ENCODE data around the gene TRPV2. TPM values are rescaled to one million over a fixed set of nuclear protein-coding genes. Genes with fewer than 3 reads are reported as not detected.
A peak's percentile ranks its signal among the peaks of the same experiment; 100 is the strongest.

The TRPV2 gene
- total and polyA plus RNA-seq, 11 donors: 5.2 to 43.5 (median 8.8) TPM

DNA sequence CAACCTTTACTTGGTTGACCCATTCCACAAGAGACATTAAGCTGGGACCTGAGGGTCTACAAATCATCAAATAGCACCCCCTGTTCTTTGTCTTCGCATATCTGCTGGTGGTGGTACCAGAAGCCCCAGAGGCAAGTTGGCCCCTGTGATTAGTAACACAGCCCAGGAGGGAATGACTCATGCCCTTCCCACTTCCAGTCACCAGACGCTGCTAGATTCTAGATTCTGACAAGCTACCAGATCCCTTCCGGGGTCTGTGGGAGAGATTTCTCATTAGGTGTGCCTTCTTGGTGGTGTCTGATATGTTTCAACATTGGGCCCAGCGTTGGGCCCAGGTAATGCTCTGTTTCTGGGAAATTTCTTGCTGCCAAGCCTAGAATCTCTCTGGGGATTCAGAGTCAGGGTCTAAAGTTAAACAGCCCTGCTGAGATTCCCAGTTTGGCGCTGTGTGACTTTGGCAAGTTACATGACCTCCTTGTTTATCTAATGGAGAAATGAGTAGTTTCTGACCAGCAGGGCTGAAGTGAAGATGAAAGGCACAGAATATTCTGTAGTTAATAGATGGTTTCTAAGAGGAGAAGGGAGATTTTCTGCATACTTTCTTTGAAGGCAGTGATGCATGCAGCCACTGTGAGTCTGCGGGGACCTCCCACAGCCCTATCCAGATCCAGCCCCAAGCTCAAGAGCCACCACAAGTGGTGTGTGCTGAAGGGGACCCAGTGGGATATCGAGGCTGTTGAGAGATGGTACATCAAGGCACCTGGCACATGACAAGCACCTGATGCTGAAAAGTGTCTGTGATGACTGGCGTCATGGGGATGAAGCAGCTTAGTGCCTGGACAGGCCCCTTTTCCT lies 3.9 kb downstream of the TRPV2 start:
- H3K36me3 ChIP-seq: peaks cover 0 to 69% (median 37%) of the 10 kb centered on the region in 9 donors
- ATAC-seq (peak in 1 of 4 donors; percentile 25), DNase-seq (no peak)

DNA sequence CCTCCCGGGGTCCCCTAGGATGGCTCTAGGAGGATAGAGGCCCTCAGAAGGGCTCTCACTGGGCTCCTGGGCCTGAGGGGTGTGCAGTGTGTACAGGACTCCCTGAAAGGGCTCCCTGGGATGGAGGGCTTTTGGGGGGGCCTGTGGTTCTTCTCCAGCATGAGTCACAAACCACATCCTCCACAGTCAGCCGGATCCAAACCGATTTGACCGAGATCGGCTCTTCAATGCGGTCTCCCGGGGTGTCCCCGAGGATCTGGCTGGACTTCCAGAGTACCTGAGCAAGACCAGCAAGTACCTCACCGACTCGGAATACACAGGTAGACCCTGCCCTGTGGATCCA lies 4.5 kb downstream of the TRPV2 start:
- intact Hi-C loops (cut with DNase I): loop anchor here in 5 of 10 donors (5.0 to 10.0 kb wide), 2 partner anchors 38 to 55 kb away; partner anchors contain the start of gene UBB (in 2 of the 5)
- Histone ChIP-seq H3K36me3 (peaks cover 0 to 74% (median 37%) of the 10 kb centered on the region in 9 donors), H3K27me3 (no peaks in the 10 kb centered on the region), H3K4me1 (peaks cover 0 to 47% (median 20%) of the 10 kb centered on the region in 12 donors), H3K27ac (peak overlapping the region in 5 of 12 donors; percentile 13 to 62 (median 31)), H3K4me3 (no peak overlapping the region), H3K9me3 (no peaks in the 10 kb centered on the region)
- no peak for TF ChIP-seq POLR2A (IDR thresholded peaks at IDR 0.05)
- TF ChIP-seq, protein P1, sequence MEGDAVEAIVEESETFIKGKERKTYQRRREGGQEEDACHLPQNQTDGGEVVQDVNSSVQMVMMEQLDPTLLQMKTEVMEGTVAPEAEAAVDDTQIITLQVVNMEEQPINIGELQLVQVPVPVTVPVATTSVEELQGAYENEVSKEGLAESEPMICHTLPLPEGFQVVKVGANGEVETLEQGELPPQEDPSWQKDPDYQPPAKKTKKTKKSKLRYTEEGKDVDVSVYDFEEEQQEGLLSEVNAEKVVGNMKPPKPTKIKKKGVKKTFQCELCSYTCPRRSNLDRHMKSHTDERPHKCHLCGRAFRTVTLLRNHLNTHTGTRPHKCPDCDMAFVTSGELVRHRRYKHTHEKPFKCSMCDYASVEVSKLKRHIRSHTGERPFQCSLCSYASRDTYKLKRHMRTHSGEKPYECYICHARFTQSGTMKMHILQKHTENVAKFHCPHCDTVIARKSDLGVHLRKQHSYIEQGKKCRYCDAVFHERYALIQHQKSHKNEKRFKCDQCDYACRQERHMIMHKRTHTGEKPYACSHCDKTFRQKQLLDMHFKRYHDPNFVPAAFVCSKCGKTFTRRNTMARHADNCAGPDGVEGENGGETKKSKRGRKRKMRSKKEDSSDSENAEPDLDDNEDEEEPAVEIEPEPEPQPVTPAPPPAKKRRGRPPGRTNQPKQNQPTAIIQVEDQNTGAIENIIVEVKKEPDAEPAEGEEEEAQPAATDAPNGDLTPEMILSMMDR (IDR thresholded peaks at IDR 0.05): no peak
- DNase-seq: no peak
- no peak for ATAC-seq
- WGBS, 4 donors: 80 to 95% (median 88%) methylated on average over 9 to 10 of the region's 10 CpGs

More for the DNA sequence above, 3.9 kb downstream of the TRPV2 start:
- peak overlapping the region in 6 of 12 donors; percentile 13 to 62 (median 29) for H3K27ac ChIP-seq
- H3K27me3 ChIP-seq: no peaks in the 10 kb centered on the region
- no peaks in the 10 kb centered on the region for H3K9me3 ChIP-seq
- intact Hi-C loops (cut with DNase I): loop anchor here in 5 of 10 donors (5.0 to 10.0 kb wide), 2 partner anchors 37 to 54 kb away; partner anchors contain the start of gene UBB (in 2 of the 5)
- no peak for TF ChIP-seq POLR2A (IDR thresholded peaks at IDR 0.05)
- TF ChIP-seq, protein P1 (IDR thresholded peaks at IDR 0.05): no peak
- H3K4me3 ChIP-seq: no peak overlapping the region
- peaks cover 0 to 49% (median 20%) of the 10 kb centered on the region in 12 donors for H3K4me1 ChIP-seq
- WGBS, 4 donors: 69 to 94% (median 83%) methylated on average over 7 to 8 of the region's 8 CpGs

DNA sequence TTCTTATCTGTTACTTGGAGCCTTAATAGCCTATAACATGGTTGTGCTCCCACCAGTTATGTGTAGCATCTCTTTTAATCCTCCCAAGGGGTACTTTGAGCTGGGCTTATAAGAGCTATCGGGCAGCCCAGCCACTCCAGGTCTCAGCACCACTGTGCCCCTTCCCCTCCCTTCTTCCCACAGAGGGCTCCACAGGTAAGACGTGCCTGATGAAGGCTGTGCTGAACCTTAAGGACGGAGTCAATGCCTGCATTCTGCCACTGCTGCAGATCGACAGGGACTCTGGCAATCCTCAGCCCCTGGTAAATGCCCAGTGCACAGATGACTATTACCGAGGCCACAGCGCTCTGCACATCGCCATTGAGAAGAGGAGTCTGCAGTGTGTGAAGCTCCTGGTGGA lies 7.0 kb downstream of the TRPV2 start:
- TF ChIP-seq POLR2A (IDR thresholded peaks at IDR 0.05): no peak
- TF ChIP-seq, protein P1 (IDR thresholded peaks at IDR 0.05): no peak
- H3K4me3 ChIP-seq: no peak overlapping the region
- intact Hi-C loops (cut with DNase I): no loop called here
- H3K9me3 ChIP-seq: no peaks in the 10 kb centered on the region
- DNase-seq (no peak), ATAC-seq (no peak)
- WGBS, 4 donors: 90 to 94% (median 92%) methylated on average over 7 of the region's 7 CpGs
- peaks cover 0 to 33% (median 10%) of the 10 kb centered on the region in 12 donors for H3K4me1 ChIP-seq
- no peaks in the 10 kb centered on the region for H3K27me3 ChIP-seq
- peaks cover 0 to 95% (median 53%) of the 10 kb centered on the region in 9 donors for H3K36me3 ChIP-seq
- no peak overlapping the region for H3K27ac ChIP-seq

DNA sequence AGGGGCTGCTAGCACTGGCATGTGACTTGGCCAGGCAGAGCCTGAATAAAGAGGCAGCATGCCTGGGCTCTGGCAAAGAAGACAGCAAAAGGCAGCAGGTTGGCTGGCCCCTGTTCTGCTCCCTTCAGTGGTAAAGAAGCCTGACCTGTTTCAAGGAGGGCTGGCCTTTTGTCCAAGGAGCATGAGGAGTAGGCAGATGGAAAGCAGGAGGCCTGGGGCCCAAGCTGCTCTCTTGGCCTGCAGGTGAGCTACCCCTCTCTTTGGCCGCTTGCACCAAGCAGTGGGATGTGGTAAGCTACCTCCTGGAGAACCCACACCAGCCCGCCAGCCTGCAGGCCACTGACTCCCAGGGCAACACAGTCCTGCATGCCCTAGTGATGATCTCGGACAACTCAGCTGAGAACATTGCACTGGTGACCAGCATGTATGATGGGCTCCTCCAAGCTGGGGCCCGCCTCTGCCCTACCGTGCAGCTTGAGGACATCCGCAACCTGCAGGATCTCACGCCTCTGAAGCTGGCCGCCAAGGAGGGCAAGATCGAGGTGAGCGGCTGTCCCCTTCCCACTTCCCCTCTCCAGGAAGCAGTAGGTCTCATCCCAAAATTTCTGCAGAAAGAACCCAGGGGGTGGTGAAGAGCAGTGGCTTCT lies 8.0 kb downstream of the TRPV2 start:
- no peaks in the 10 kb centered on the region for H3K9me3 ChIP-seq
- WGBS, 4 donors: 90 to 93% (median 93%) methylated on average over 9 to 10 of the region's 10 CpGs
- H3K36me3 ChIP-seq: peaks cover 0 to 95% (median 51%) of the 10 kb centered on the region in 9 donors
- H3K27ac ChIP-seq: no peak overlapping the region
- DNase-seq (no peak), ATAC-seq (no peak)
- no peak overlapping the region for H3K4me3 ChIP-seq
- H3K4me1 ChIP-seq: peaks cover 0 to 23% (median 5%) of the 10 kb centered on the region in 12 donors
- no peaks in the 10 kb centered on the region for H3K27me3 ChIP-seq
- intact Hi-C loops (cut with DNase I): no loop called here
- TF ChIP-seq, protein P1 (IDR thresholded peaks at IDR 0.05): no peak
- no peak for TF ChIP-seq POLR2A (IDR thresholded peaks at IDR 0.05)
